MCF 10A (cell line): ENCODE data around the gene NETO2. TPM values are rescaled to one million over a fixed set of nuclear protein-coding genes. Genes with fewer than 3 reads are reported as not detected.

Experiments used
- BruUV-seq: library from RNA; stranded (reverse); fragments of 400-500 nt; replicated peaks from 2 replicates; lab custom pipeline; 2021; lab: Mats Ljungman, UMichigan
- CTCF ChIA-PET: fragments of 300-600 bp; sonication (Branson Sonifier 250); formaldehyde crosslinking; extraction: SDS; loops from one replicate; lab custom pipeline; 2021; ENCODE audit warnings: antibody characterized with exemption, inconsistent platforms; lab: Yijun Ruan, JAX
- POLR2A ChIA-PET: fragments of 300-600, 350-650 bp; sonication (Branson Sonifier 250); formaldehyde crosslinking; extraction: SDS; loops from one replicate; lab custom pipeline; 2020; ENCODE audit warnings: antibody characterized with exemption, inconsistent platforms; lab: Yijun Ruan, JAX
- DNase-seq: peaks from one replicate; pipeline ENCODE4 v3.0.0-alpha.2; 2018; ENCODE audit not compliant: unreplicated experiment
- H3K27ac Mint-ChIP-seq: one replicate; pipeline ENCODE4 v1.8.0; 2022; ENCODE audit warnings: mild to moderate bottlenecking, low read depth, mixed read lengths; ENCODE audit not compliant: unreplicated experiment
- H3K27me3 Mint-ChIP-seq: one replicate; pipeline ENCODE4 v1.8.0; 2022; ENCODE audit warnings: mixed read lengths; ENCODE audit not compliant: insufficient read depth, unreplicated experiment
- H3K36me3 Mint-ChIP-seq: one replicate; pipeline ENCODE4 v1.8.0; 2022; ENCODE audit warnings: mild to moderate bottlenecking, moderate library complexity, mixed read lengths; ENCODE audit not compliant: insufficient read depth, unreplicated experiment
- H3K4me1 Mint-ChIP-seq: one replicate; pipeline ENCODE4 v1.8.0; 2022; ENCODE audit warnings: mixed read lengths; ENCODE audit not compliant: insufficient read depth, unreplicated experiment
- H3K4me3 Mint-ChIP-seq: one replicate; pipeline ENCODE4 v1.8.0; 2022; ENCODE audit warnings: mild to moderate bottlenecking, moderate library complexity, mixed read lengths; ENCODE audit not compliant: unreplicated experiment
- H3K9me3 Mint-ChIP-seq: one replicate; pipeline ENCODE4 v1.8.0; 2022; ENCODE audit warnings: mixed read lengths; ENCODE audit not compliant: unreplicated experiment
- intact Hi-C: fragments of 100-400 bp; cut with micrococcal nuclease; formaldehyde crosslinking; loops from 2 replicates; pipeline ENCODE4 v1.14.1; 2022
- total RNA-seq: library from RNA; stranded (reverse); gene quantifications from 2 replicates; pipeline ENCODE4 v1.2.3, GENCODE V29; 2022
- TF ChIP-seq, protein P1 (sequence below): fragments of 200-600 bp; IDR thresholded peaks from one replicate; pipeline ENCODE4 v1.8.0; 2022; ENCODE audit warnings: antibody characterized with exemption, mild to moderate bottlenecking; ENCODE audit not compliant: unreplicated experiment

Gene NETO2
- total RNA-seq, 1 experiment from 2014 or later: 40.8 TPM

- CTCF ChIA-PET: interaction anchor here (0.8 kb wide), 1 partner anchor 112 kb away, joined by 3 read pairs; no protein-coding TSS in a partner anchor
- Mint-ChIP-seq H3K27ac (no peak overlapping the region), H3K27me3 (no peaks in the 10 kb centered on the region), H3K4me3 (no peak overlapping the region), H3K9me3 (no peaks in the 10 kb centered on the region), H3K4me1 (no peaks in the 10 kb centered on the region), H3K36me3 (peaks cover 27% of the 10 kb centered on the region)
- TF ChIP-seq, protein P1, sequence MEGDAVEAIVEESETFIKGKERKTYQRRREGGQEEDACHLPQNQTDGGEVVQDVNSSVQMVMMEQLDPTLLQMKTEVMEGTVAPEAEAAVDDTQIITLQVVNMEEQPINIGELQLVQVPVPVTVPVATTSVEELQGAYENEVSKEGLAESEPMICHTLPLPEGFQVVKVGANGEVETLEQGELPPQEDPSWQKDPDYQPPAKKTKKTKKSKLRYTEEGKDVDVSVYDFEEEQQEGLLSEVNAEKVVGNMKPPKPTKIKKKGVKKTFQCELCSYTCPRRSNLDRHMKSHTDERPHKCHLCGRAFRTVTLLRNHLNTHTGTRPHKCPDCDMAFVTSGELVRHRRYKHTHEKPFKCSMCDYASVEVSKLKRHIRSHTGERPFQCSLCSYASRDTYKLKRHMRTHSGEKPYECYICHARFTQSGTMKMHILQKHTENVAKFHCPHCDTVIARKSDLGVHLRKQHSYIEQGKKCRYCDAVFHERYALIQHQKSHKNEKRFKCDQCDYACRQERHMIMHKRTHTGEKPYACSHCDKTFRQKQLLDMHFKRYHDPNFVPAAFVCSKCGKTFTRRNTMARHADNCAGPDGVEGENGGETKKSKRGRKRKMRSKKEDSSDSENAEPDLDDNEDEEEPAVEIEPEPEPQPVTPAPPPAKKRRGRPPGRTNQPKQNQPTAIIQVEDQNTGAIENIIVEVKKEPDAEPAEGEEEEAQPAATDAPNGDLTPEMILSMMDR: no peak
- POLR2A ChIA-PET: interaction anchor here (1.5 kb wide), 1 partner anchor 60 kb away, joined by 4 read pairs; no protein-coding TSS in a partner anchor
- no TSS peak for BruUV-seq
- DNase-seq: no peak
- intact Hi-C loops: no loop called here
These were observed 61.5 kb downstream of the NETO2 start for GRCh38 chr16:47082099-47082865.

DNA sequence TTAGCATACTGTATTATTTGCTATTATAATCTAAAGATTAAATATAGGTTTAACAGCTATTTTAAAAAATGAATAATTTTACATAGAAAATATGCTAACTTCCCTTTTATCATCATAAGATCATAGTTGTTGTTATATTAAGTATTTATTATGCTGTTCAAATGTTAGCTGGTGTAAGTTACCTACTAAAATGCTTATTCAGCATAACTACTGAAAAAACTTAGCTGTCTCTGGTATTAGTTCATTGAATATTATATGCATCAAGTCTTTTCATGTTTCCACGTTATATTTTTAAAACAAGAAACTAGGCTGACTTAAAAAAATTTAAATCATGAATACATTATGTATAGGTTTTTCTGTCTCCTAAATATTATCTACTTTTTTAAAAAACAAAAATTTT, 62.6 kb downstream of the NETO2 start:
- Mint-ChIP-seq H3K4me1 (no peaks in the 10 kb centered on the region), H3K9me3 (no peaks in the 10 kb centered on the region), H3K27ac (no peak overlapping the region), H3K4me3 (no peak overlapping the region), H3K27me3 (no peaks in the 10 kb centered on the region), H3K36me3 (peaks cover 17% of the 10 kb centered on the region)
- intact Hi-C loops: no loop called here
- CTCF ChIA-PET: interaction anchor here (0.6 to 0.8 kb wide), 2 partner anchors 64 to 111 kb away, joined by 3 read pairs; no protein-coding TSS in a partner anchor
- no peak for DNase-seq
- POLR2A ChIA-PET: no interaction called here
- TF ChIP-seq, protein P1: no peak
- no TSS peak for BruUV-seq

DNA sequence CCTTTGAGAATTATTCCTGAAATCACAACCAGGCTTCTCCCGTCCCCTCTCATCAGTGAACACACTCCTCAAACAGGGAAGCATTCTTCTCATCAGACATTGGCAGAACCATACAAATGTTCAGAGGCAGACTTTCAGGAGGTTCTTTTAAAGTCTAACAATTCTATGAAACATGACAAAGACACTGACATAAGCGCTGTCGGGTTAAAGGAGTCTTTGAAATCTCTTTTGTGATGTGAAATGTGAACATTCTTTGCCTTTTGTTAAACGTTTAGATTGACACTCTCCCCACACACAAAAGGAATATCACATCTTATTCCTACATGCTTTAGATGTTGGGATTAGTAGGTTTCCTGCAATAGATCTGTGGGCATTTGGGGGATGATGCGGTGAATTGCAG, 63.9 kb downstream of the NETO2 start:
- CTCF ChIA-PET: no interaction called here
- TF ChIP-seq, protein P1: no peak
- H3K4me1 Mint-ChIP-seq: no peaks in the 10 kb centered on the region

GRCh38 chr16:47073223-47074155, 70.3 kb downstream of the NETO2 start:
- H3K4me3 Mint-ChIP-seq: no peak overlapping the region
- TF ChIP-seq, protein P1: no peak
- CTCF ChIA-PET: interaction anchor here (0.6 kb wide), 1 partner anchor 142 kb away, joined by 3 read pairs; no protein-coding TSS in a partner anchor
- POLR2A ChIA-PET: interaction anchor here (0.6 kb wide), 1 partner anchor 46 kb away, joined by 3 read pairs; no protein-coding TSS in a partner anchor
- no peaks in the 10 kb centered on the region for H3K4me1 Mint-ChIP-seq
- H3K27ac Mint-ChIP-seq: no peak overlapping the region
- intact Hi-C loops: no loop called here
- no TSS peak for BruUV-seq
- H3K9me3 Mint-ChIP-seq: peaks cover 8% of the 10 kb centered on the region
- no peak for DNase-seq
- H3K27me3 Mint-ChIP-seq: peaks cover 16% of the 10 kb centered on the region
- H3K36me3 Mint-ChIP-seq: no peaks in the 10 kb centered on the region

More for the DNA sequence above, 63.9 kb downstream of the NETO2 start:
- POLR2A ChIA-PET: no interaction called here
- intact Hi-C loops: no loop called here
- Mint-ChIP-seq H3K36me3 (peaks cover 17% of the 10 kb centered on the region), H3K9me3 (no peaks in the 10 kb centered on the region), H3K27me3 (no peaks in the 10 kb centered on the region), H3K27ac (no peak overlapping the region), H3K4me3 (no peak overlapping the region)
- no TSS peak for BruUV-seq
- no peak for DNase-seq
